Fibroblast of lung (primary cell): ENCODE measurements around the gene NBPF12.
"Not testable (repeated sequence)": the region's sequence is repeated elsewhere in the genome, so short reads cannot be mapped to it uniquely, and the experiment has no call there.

Experiments
- EZH2 ChIP-seq: IDR thresholded peaks from 2 replicates; pipeline ENCODE4 v1.5.1; 2012; ENCODE audit warnings: low read length, control low read depth, mild to moderate bottlenecking; ENCODE audit errors: missing control alignments
- TF ChIP-seq, protein P1 (sequence below), 2 donors: IDR thresholded peaks in 1 of 2; conservative IDR thresholded peaks in 1 of 2; 1 replicate in 1 of 2; 2 replicates in 1 of 2; pipeline ENCODE4 v1.5.1; 2011 to 2012; ENCODE audit warnings: low read length in 2 of 2, control low read depth in 1 of 2, inconsistent platforms in 1 of 2, low read depth in 1 of 2, mild to moderate bottlenecking in 1 of 2

DNA sequence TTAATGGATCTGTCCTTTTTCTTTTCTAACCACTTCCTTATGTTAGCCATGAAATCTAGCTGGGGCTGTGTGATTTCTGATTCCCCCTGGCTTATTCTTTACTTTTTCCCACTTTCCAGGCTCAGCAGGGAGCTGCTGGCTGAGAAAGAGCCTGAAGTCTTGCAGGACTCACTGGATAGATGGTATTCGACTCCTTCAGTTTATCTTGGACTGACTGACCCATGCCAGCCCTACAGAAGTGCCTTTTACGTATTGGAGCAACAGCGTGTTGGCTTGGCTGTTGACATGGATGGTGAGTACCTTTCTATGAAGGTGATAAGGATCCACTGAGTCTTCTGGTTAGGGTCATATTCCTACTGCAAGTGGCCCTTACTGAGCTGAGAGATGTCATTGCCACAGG, 51.3 kb downstream of the NBPF12 start:
- TF ChIP-seq, protein P1, sequence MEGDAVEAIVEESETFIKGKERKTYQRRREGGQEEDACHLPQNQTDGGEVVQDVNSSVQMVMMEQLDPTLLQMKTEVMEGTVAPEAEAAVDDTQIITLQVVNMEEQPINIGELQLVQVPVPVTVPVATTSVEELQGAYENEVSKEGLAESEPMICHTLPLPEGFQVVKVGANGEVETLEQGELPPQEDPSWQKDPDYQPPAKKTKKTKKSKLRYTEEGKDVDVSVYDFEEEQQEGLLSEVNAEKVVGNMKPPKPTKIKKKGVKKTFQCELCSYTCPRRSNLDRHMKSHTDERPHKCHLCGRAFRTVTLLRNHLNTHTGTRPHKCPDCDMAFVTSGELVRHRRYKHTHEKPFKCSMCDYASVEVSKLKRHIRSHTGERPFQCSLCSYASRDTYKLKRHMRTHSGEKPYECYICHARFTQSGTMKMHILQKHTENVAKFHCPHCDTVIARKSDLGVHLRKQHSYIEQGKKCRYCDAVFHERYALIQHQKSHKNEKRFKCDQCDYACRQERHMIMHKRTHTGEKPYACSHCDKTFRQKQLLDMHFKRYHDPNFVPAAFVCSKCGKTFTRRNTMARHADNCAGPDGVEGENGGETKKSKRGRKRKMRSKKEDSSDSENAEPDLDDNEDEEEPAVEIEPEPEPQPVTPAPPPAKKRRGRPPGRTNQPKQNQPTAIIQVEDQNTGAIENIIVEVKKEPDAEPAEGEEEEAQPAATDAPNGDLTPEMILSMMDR (conservative IDR thresholded peaks at IDR 0.05 in 1 of 2, IDR thresholded peaks at IDR 0.05 in 1 of 2; ENCODE audit: low read depth in 1 of 2, low read length in 2 of 2): not testable (repeated sequence)
- TF ChIP-seq EZH2: not testable (repeated sequence)
